ENCODE data around the gene MTMR4. TPM values are rescaled to one million over a fixed set of nuclear protein-coding genes. Genes with fewer than 3 reads are reported as not detected.

The MTMR4 gene
- total RNA-seq, 1 donor from 2014 or later = 112 TPM

GRCh38 chr17:58501451-58501850, 13.0 kb downstream of the MTMR4 start:
- H3K36me3 Mint-ChIP-seq (ENCODE audit: low read depth) = peaks cover 76% of the 10 kb centered on the region
- no peaks in the 10 kb centered on the region for H3K9me3 Mint-ChIP-seq
- ChIA-PET POLR2A (interaction anchor here (0.9 kb wide), 1 partner anchor 13 kb away, joined by 3 read pairs; no protein-coding TSS in a partner anchor), CTCF (no interaction called here)
- intact Hi-C loops (cut with micrococcal nuclease) = no loop called here
- DNase-seq = no peak
- ATAC-seq (ENCODE audit: low read depth) = no peak
- no peak overlapping the region for H3K27ac Mint-ChIP-seq
- H3K4me3 Mint-ChIP-seq = no peak overlapping the region
- no peak for TF ChIP-seq CTCF (IDR thresholded peaks at IDR 0.05)
- peaks cover 29% of the 10 kb centered on the region for H3K4me1 Mint-ChIP-seq
- H3K27me3 Mint-ChIP-seq = no peaks in the 10 kb centered on the region

- ChIA-PET POLR2A (interaction anchor here (1.0 to 1.4 kb wide), 2 partner anchors 10 to 17 kb away, joined by 4 to 5 read pairs; partner anchors contain the start of gene HSF5), CTCF (no interaction called here)
- H3K4me3 Mint-ChIP-seq = no peak overlapping the region
- peaks cover 6% of the 10 kb centered on the region for H3K4me1 Mint-ChIP-seq
- H3K27me3 Mint-ChIP-seq = no peaks in the 10 kb centered on the region
- H3K36me3 Mint-ChIP-seq (ENCODE audit: low read depth) = peaks cover 79% of the 10 kb centered on the region
- H3K27ac Mint-ChIP-seq = no peak overlapping the region
- no peak for TF ChIP-seq CTCF (IDR thresholded peaks at IDR 0.05)
- DNase-seq = no peak
- H3K9me3 Mint-ChIP-seq = no peaks in the 10 kb centered on the region
- intact Hi-C loops (cut with micrococcal nuclease) = no loop called here
- no peak for ATAC-seq (ENCODE audit: low read depth)
These were observed 16.1 kb downstream of the MTMR4 start for GRCh38 chr17:58498177-58498828.

- H3K9me3 Mint-ChIP-seq = no peaks in the 10 kb centered on the region
- intact Hi-C loops (cut with micrococcal nuclease) = no loop called here
- no peak overlapping the region for H3K27ac Mint-ChIP-seq
- peaks cover 14% of the 10 kb centered on the region for H3K4me1 Mint-ChIP-seq
- POLR2A ChIA-PET = interaction anchor here (0.5 to 1.5 kb wide), 2 partner anchors 11 to 444 kb away, joined by 4 to 6 read pairs; no protein-coding TSS in a partner anchor
- no peaks in the 10 kb centered on the region for H3K27me3 Mint-ChIP-seq
- DNase-seq (no peak), ATAC-seq (ENCODE audit: low read depth) (no peak)
- no peak for TF ChIP-seq CTCF (IDR thresholded peaks at IDR 0.05)
- peaks cover 93% of the 10 kb centered on the region for H3K36me3 Mint-ChIP-seq (ENCODE audit: low read depth)
- CTCF ChIA-PET = interaction anchor here (1.6 kb wide), 1 partner anchor 176 kb away, joined by 5 read pairs; no protein-coding TSS in a partner anchor
- H3K4me3 Mint-ChIP-seq = no peak overlapping the region
These were observed 20.9 kb downstream of the MTMR4 start for GRCh38 chr17:58493506-58493905.

- TF ChIP-seq CTCF (IDR thresholded peaks at IDR 0.05) = no peak
- ATAC-seq (ENCODE audit: low read depth) (no peak), DNase-seq (no peak)
- Mint-ChIP-seq H3K36me3 (ENCODE audit: low read depth) (peaks cover 84% of the 10 kb centered on the region), H3K9me3 (no peaks in the 10 kb centered on the region), H3K4me3 (no peak overlapping the region), H3K27me3 (no peaks in the 10 kb centered on the region), H3K27ac (no peak overlapping the region), H3K4me1 (peaks cover 16% of the 10 kb centered on the region)
- ChIA-PET CTCF (interaction anchor here (1.6 kb wide), 1 partner anchor 175 kb away, joined by 5 read pairs; no protein-coding TSS in a partner anchor), POLR2A (no interaction called here)
- intact Hi-C loops (cut with micrococcal nuclease) = no loop called here
These were observed 22.0 kb downstream of the MTMR4 start for GRCh38 chr17:58492238-58493121.

DNA sequence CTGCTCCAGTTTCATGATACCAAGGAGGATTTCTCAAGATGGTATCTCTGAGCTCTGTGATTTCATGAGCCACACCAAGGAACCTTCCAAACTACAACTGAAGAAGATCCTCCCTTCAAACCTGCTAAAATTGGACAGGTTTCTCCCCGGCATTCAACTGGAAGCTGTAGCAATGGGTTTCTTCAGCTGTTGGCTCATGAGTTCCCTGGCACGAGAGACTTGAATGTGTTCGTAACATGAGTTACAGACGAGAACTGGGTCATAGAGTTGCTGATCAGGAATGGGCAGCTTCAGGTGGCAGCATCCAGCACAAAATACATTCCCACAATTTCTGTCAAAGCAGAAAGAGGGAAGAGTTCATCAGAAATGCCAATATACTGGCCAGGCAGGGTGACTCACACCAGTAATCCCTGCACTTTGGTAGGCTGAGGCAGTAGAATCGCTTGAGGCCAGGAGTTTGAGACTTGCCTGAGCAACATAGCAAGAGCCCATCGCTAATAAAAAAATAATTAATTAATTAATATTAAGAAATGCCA, 22.9 kb downstream of the MTMR4 start:
- Mint-ChIP-seq H3K4me1 (peaks cover 17% of the 10 kb centered on the region), H3K27me3 (no peaks in the 10 kb centered on the region), H3K27ac (no peak overlapping the region), H3K9me3 (no peaks in the 10 kb centered on the region), H3K36me3 (ENCODE audit: low read depth) (peaks cover 75% of the 10 kb centered on the region), H3K4me3 (no peak overlapping the region)
- no peak for TF ChIP-seq CTCF (IDR thresholded peaks at IDR 0.05)
- POLR2A ChIA-PET = no interaction called here
- no peak for DNase-seq
- CTCF ChIA-PET = interaction anchor here (1.0 kb wide), 1 partner anchor 242 kb away, joined by 3 read pairs; no protein-coding TSS in a partner anchor
- intact Hi-C loops (cut with micrococcal nuclease) = no loop called here
- no peak for ATAC-seq (ENCODE audit: low read depth)

Data from activated B cell treated with CpG ODN at 0.5 μM for 24 hours (primary cell).